HG02870 (cell line): ENCODE measurements around the gene TNNI3.
"Not testable (repeated sequence)": the region's sequence is repeated elsewhere in the genome, so short reads cannot be mapped to it uniquely, and the experiment has no call there.

Source experiments
- ATAC-seq: cut with Tn5 transposase; IDR thresholded peaks from one replicate; pipeline ENCODE4 v1.9.1; 2021; ENCODE audit warnings: mild to moderate bottlenecking, moderate library complexity; ENCODE audit not compliant: unreplicated experiment

The TNNI3 gene

GRCh38 chr19:55173186-55173713, 15.7 kb upstream of the TNNI3 start:
- no peak for ATAC-seq

- no peak for ATAC-seq
These were observed 15.2 kb upstream of the TNNI3 start for GRCh38 chr19:55172741-55173140.

GRCh38 chr19:55172318-55172717, 14.8 kb upstream of the TNNI3 start:
- not testable (repeated sequence) for ATAC-seq

GRCh38 chr19:55171440-55171839, 13.9 kb upstream of the TNNI3 start:
- ATAC-seq: no peak

- no peak for ATAC-seq
These were observed 11.6 kb upstream of the TNNI3 start for GRCh38 chr19:55169136-55169535.

- ATAC-seq: peak; percentile 80
These were observed 9.2 kb upstream of the TNNI3 start, which contains the start of gene DNAAF3 for GRCh38 chr19:55166530-55167268. DNAAF3 (minus strand) TSS chr19:55166613; CDS start chr19:55166413, 200 bp downstream.

- no peak for ATAC-seq
These were observed 8.5 kb upstream of the TNNI3 start for GRCh38 chr19:55165952-55166529.

GRCh38 chr19:55161571-55162322, 4.2 kb upstream of the TNNI3 start:
- ATAC-seq: no peak

- no peak for ATAC-seq
These were observed 3.4 kb upstream of the TNNI3 start for GRCh38 chr19:55160986-55161365.

GRCh38 chr19:55160128-55160985, 2.8 kb upstream of the TNNI3 start:
- no peak for ATAC-seq

GRCh38 chr19:55158848-55159749, 1.6 kb upstream of the TNNI3 start:
- no peak for ATAC-seq

- no peak for ATAC-seq
These were observed 891 bp upstream of the TNNI3 start for GRCh38 chr19:55158423-55158822.

GRCh38 chr19:55156202-55157063, 1.1 kb downstream of the TNNI3 start:
- no peak for ATAC-seq

- not testable (repeated sequence) for ATAC-seq
These were observed 1.7 kb downstream of the TNNI3 start for GRCh38 chr19:55155784-55156183.

GRCh38 chr19:55153652-55154264, 3.8 kb downstream of the TNNI3 start:
- no peak for ATAC-seq

GRCh38 chr19:55152017-55152416, 5.5 kb downstream of the TNNI3 start:
- ATAC-seq: no peak

- no peak for ATAC-seq
These were observed 8.2 kb downstream of the TNNI3 start, which contains the start of gene TNNT1 for GRCh38 chr19:55149078-55150003. TNNT1 (minus strand) TSS chr19:55149206; CDS start chr19:55147157, 2,049 bp downstream.
